SW 1271 (cell line): ENCODE measurements around the gene TM4SF20.

Source experiments
- DNase-seq, 2 experiments: peaks; one replicate each; lab custom pipeline; 2025; lab: John Stamatoyannopoulos, UW

TM4SF20 gene

DNA sequence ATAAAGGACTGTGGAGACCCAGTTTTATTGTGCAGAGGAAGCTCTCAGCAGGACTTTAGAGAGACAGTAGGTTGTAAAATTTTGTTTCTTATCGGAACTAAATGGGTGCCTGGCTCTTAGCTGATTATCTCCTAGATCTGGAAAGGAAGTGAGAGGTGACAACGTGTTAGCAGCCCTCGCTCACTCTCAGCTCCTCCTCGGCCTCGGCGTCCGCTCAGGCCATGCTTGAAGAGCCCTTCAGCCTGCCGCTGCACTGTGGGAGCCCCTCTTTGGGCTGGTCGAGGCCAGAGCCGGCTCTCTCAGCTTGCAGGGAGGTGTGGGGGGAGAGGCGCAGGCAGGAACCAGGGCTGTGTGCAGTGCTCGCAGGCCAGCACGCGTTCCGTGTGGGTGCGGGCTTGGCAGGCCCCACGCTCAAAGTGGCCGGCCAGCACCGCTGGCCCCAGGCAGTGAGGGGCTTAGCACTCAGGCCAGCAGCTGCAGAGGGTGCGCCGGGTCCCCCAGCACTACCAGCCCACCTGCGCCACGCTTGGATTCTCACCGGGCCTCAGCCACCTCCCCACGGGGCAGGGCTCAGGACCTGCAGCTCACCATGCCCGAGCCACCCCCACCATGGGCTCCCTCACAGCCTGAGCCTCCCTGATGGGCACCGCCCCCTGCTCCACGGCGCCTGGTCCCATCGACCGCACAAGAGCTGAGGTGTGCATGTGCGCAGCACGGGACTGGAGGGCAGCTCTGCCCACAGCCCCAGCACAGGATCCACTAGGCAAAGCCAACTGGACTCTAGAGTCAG is 58.6 kb downstream of the TM4SF20 start:
- no peak for DNase-seq

DNA sequence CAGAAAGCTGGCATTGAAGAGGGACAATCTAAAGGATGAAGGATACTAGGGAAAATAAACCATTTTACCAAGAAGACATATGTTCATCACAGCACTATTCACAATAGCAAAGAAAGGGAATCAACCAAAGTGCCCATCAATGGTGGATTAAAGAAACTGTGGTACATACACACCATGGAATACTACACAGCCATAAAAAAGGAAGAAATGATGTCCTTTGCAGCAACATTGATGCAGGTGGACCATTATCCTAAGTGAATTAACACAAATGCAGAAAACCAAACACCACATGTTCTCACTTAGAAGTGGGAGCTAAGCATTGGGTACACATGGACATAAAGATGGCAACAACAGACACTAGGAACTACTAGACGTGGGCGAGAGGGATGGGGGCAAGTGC is 61.3 kb downstream of the TM4SF20 start:
- DNase-seq: no peak

DNA sequence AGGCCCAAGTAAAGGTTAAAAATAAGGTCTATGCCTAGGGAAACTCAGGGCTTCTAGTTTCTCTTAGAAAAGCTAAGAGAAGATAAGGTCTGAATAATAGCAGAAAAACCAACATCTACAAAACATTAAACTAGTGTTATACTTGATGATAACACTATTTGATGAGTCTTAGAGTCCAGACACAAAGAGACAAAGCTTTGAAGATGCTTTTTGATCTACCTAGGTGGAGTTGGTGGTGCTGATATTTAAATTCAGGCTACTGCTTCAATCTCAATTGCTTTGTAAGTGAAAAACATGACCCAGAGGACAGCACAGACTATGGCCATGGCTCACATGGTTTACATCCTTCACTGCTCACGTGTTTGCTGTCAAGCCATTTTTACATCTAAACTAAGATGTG is 65.8 kb downstream of the TM4SF20 start:
- no peak for DNase-seq

DNA sequence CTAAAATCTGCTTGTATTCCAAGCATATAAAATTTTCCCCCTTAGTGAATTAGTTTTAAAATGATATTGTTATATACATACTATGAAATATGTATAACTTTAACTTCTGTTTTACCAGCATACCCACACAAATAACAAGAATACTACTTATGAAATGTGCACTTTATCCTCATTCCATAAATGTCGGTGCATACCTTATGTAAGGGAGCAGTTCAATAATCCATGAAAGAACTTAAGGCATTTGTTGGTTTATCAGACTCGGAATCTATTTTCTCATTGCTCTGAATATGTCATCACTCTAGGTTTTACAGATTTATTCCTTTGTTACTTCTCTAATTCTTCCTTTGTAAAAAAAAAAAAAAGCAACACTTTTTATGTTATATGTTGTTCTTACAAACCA is 66.5 kb downstream of the TM4SF20 start:
- DNase-seq: no peak
